IgD-negative memory B cell (primary cell): ENCODE measurements around the gene ALG9. TPM values are rescaled to one million over a fixed set of nuclear protein-coding genes. Genes with fewer than 3 reads are reported as not detected.
"Not testable (repeated sequence)": the region's sequence is repeated elsewhere in the genome, so short reads cannot be mapped to it uniquely, and the experiment has no call there.

Source experiments
- H3K27ac Mint-ChIP-seq, 3 donors: one replicate each; pipeline ENCODE4 v1.8.0; 2020 to 2022; ENCODE audit warnings: mild to moderate bottlenecking in 3 of 3, mixed read lengths in 3 of 3, moderate library complexity in 1 of 3
- H3K27me3 Mint-ChIP-seq: one replicate; pipeline ENCODE4 v1.8.0; 2021; ENCODE audit warnings: mixed read lengths
- H3K36me3 Mint-ChIP-seq: one replicate; pipeline ENCODE4 v1.8.0; 2020; ENCODE audit warnings: mild to moderate bottlenecking, mixed read lengths
- H3K4me1 Mint-ChIP-seq, 3 donors: one replicate each; pipeline ENCODE4 v1.8.0; 2020 to 2022; ENCODE audit warnings: mixed read lengths in 3 of 3, mild to moderate bottlenecking in 1 of 3
- H3K4me3 Mint-ChIP-seq, 4 donors: one replicate each; pipeline ENCODE4 v1.8.0; 2020 to 2022; ENCODE audit warnings: mild to moderate bottlenecking in 4 of 4, mixed read lengths in 4 of 4, moderate library complexity in 3 of 4
- H3K9me3 Mint-ChIP-seq, 3 donors: one replicate each; pipeline ENCODE4 v1.8.0; 2020 to 2021; ENCODE audit warnings: mixed read lengths in 3 of 3, mild to moderate bottlenecking in 1 of 3
- polyA plus RNA-seq: library from polyadenylated mRNA; unstranded; fragments of 300-500 nt; fragmentation: Illumina TruSeq; gene quantifications from one replicate; pipeline ENCODE4 v1.2.3, GENCODE V29; 2021

Gene ALG9
- polyA plus RNA-seq, 1 donor from 2014 or later = 13.6 TPM

DNA sequence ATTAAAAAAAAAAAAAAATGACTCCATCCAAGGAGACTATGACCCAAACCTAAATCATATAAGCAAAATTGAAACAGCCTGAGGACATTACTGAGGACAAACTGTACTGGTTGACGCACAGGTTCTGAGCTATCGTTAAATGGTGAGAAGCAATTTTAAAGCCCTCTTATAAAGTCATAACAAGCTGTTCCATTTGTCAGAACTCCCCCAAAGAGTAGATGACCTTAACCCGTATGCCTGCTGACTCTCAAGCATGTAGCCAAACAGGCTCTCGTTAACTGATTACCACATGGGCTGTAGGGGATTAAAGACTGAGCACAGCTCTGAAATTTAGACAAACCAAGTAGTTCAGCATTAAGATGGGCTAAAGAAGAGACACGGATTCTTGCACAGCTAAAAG lies 38.0 kb upstream of the ALG9 start:
- H3K27ac Mint-ChIP-seq = no peak overlapping the region
- peaks cover 2% of the 10 kb centered on the region for H3K36me3 Mint-ChIP-seq
- H3K27me3 Mint-ChIP-seq = peaks cover 27% of the 10 kb centered on the region
- peaks cover 0 to 4% (median 0%) of the 10 kb centered on the region in 3 donors for H3K4me1 Mint-ChIP-seq
- no peak overlapping the region for H3K4me3 Mint-ChIP-seq
- H3K9me3 Mint-ChIP-seq = peaks cover 0 to 4% (median 0%) of the 10 kb centered on the region in 3 donors

DNA sequence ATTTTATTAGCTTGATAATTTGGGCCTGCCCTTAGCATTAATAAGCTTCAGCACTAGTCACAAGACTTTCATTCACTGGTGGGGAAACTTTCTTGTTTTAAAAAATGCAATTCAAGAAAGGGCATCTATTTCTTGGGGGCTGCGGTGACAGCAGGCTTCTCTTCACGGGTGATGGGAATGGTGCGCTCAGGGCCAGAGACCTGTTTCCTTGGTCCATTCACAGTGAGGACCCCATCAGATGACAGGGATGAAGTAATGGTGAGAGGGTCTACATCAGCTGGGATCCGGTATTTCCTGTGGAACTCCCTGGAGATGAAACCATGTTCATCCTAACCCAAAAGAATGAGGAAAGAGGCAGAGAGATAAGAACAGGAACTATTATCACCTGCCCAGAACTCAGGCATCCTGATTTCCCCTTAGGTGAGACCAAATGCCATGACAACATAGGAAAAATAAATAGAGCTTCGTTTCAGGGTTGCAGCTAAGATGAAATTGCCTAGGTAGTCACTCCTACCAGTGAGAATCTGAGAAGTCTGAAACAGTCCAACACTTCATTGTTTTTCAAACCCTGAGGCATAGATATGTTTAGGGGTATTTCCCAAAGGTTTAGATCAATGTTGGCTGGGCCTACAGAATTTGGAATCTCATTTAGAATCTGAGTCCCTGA lies 37.4 kb upstream of the ALG9 start:
- H3K4me1 Mint-ChIP-seq = peaks cover 0 to 4% (median 0%) of the 10 kb centered on the region in 3 donors
- no peak overlapping the region for H3K4me3 Mint-ChIP-seq
- H3K27ac Mint-ChIP-seq = no peak overlapping the region
- H3K9me3 Mint-ChIP-seq = peaks cover 0 to 4% (median 0%) of the 10 kb centered on the region in 3 donors
- H3K36me3 Mint-ChIP-seq = peaks cover 2% of the 10 kb centered on the region
- peaks cover 22% of the 10 kb centered on the region for H3K27me3 Mint-ChIP-seq

DNA sequence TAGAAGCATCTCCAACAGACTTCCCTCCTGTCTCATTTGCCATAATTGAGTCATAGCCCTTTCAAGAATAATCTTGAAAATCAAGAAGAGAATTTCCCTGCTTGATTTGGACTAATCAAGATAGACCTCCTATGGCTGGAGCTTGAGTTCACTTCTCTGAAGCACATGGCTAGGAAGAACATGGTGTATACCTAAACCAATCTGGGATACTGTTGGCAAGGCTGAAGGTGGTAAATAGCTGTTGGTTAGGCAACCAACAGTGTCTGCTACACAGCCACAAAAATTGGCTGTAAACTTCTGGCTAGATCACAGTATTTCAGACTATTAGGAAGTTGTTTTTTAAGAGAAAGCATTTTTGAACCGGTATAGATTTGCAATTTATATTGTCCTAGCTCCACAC lies 35.3 kb upstream of the ALG9 start:
- peaks cover 13% of the 10 kb centered on the region for H3K27me3 Mint-ChIP-seq
- peaks cover 2% of the 10 kb centered on the region for H3K36me3 Mint-ChIP-seq
- H3K4me1 Mint-ChIP-seq = peaks cover 0 to 4% (median 0%) of the 10 kb centered on the region in 3 donors
- H3K9me3 Mint-ChIP-seq = peaks cover 0 to 4% (median 0%) of the 10 kb centered on the region in 3 donors
- no peak overlapping the region for H3K27ac Mint-ChIP-seq
- no peak overlapping the region for H3K4me3 Mint-ChIP-seq

DNA sequence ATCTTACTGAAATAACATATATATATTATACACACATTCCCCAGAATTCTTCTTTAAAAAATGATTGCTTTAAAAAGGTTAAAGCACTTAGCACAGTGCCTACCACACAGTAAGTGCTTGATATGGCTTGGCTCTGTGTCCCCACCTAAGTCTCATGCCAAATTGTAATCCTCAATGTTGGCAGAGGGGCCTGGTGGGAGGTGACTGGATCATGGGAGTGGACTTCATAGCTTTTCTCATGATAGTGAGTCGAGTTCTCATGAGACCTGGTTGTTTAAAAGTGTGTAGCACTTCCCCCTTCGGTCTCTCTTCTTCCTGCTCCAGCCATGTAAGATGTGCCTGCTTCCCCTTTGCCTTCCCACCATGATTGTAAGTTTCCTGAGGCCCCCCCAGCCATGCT lies 34.0 kb upstream of the ALG9 start:
- H3K36me3 Mint-ChIP-seq = peaks cover 5% of the 10 kb centered on the region

DNA sequence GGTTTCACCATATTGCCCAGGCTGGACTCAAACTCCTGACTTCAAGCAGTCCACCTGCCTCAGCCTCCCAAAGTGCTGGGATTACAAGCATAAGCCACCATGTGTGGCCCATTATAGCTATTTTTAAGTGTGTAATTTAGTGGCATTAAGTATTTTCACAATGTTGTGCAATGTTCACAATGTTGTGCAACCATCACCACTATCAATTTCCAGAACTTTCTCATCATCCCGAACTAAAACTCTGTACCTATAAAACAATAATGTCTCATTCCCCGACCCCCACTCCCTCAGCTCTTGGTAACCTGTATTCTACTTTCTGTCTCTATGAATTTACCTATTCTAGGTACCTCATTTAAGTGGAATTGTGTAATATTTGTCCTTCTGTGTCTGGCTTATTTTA lies 15.5 kb upstream of the ALG9 start:
- peak overlapping the region in 1 of 3 donors; percentile 60 for H3K27ac Mint-ChIP-seq
- H3K36me3 Mint-ChIP-seq = peaks cover 4% of the 10 kb centered on the region
- no peaks in the 10 kb centered on the region for H3K27me3 Mint-ChIP-seq
- H3K4me1 Mint-ChIP-seq = peaks cover 0 to 1% (median 0%) of the 10 kb centered on the region in 3 donors
- H3K4me3 Mint-ChIP-seq = no peak overlapping the region
- H3K9me3 Mint-ChIP-seq = no peaks in the 10 kb centered on the region

More for the DNA sequence above, 34.0 kb upstream of the ALG9 start:
- Mint-ChIP-seq H3K27me3 (peaks cover 4% of the 10 kb centered on the region), H3K4me3 (no peak overlapping the region), H3K9me3 (peaks cover 0 to 4% (median 0%) of the 10 kb centered on the region in 3 donors), H3K27ac (no peak overlapping the region), H3K4me1 (no peaks in the 10 kb centered on the region)

DNA sequence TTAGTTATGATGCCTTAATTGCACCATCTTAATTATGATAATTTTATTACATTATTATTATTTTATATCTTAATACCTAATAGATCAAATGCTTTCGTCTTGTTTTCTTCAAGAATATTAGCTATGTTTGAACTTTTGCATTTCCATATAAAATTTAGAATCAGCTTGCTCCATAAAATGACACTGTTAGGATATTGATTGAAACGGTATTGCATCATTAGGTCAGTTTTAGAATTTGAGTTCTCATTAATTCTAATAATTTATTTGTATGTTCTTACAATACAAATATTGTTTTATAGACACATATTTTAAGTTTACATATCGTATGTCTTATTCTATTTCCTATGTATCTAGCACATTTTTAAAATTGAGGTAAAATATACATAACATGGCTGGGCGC lies 14.7 kb upstream of the ALG9 start:
- Mint-ChIP-seq H3K27me3 (no peaks in the 10 kb centered on the region), H3K36me3 (peaks cover 4% of the 10 kb centered on the region), H3K4me3 (no peak overlapping the region), H3K4me1 (peaks cover 0 to 2% (median 1%) of the 10 kb centered on the region in 3 donors), H3K9me3 (no peaks in the 10 kb centered on the region), H3K27ac (no peak overlapping the region)

DNA sequence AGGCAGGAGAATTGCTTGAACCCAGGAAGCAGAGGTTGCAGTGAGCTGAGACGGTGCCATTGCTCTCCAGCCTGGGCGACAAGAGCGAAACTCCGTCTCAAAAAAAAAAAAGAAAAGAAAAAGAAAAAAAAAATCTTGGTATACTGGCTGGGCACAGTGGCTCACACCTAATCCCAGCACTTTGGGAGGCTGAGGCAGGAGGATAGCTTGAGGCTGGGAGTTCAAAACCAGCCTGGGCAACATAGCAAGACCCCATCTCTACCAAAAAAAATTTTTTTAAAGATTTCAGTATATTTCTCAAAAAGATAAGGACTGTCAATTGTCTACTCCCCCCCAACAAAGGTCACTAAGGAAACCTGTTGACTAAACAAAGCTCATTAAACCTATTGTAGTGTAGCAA lies 13.7 kb upstream of the ALG9 start:
- not testable (repeated sequence) for H3K27ac Mint-ChIP-seq, H3K36me3 Mint-ChIP-seq, H3K4me3 Mint-ChIP-seq, H3K9me3 Mint-ChIP-seq, H3K27me3 Mint-ChIP-seq, H3K4me1 Mint-ChIP-seq

DNA sequence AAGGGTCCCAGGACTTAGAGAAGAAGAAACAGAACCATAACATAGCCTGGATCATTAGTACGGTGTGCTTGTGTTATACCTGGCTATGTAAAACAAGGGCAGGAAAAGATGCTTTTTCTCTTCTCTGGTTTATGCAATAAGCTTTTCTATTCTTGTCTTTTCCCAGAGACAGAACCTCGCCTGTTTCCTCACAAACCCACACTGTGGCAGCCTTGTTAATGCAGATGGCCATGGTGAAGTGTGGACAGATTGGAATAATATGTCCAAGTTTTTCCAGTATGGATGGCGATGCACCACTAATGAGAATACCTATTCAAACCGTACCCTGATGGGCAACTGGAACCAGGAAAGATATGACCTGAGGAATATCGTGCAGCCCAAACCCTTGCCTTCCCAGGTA lies 10.8 kb upstream of the ALG9 start:
- H3K9me3 Mint-ChIP-seq = no peaks in the 10 kb centered on the region
- no peak overlapping the region for H3K4me3 Mint-ChIP-seq
- H3K4me1 Mint-ChIP-seq = peaks cover 7 to 17% (median 13%) of the 10 kb centered on the region in 3 donors
- no peaks in the 10 kb centered on the region for H3K27me3 Mint-ChIP-seq
- peak overlapping the region in 1 of 3 donors; percentile 96 for H3K27ac Mint-ChIP-seq
- H3K36me3 Mint-ChIP-seq = no peaks in the 10 kb centered on the region

DNA sequence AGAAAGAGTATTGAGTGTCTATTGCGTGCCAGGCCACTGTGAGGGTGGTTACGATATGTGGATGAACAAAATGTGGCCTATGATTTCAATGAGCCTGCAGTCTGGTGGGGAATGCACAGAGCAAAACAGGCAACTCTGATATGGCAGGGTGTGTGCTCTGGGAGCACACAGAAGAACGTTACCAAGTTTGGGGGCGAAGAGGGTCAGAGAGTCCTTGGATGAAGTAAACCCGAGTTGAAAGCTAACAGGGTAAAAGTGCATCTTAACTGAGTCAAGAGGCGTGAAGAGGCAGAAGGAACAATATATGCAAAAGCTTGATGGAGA lies 8.2 kb upstream of the ALG9 start:
- Mint-ChIP-seq H3K4me3 (peak overlapping the region; percentile 93 to 99 (median 98)), H3K4me1 (peaks cover 7 to 17% (median 17%) of the 10 kb centered on the region in 3 donors), H3K27me3 (no peaks in the 10 kb centered on the region), H3K27ac (peak overlapping the region; percentile 95 to 100 (median 96)), H3K36me3 (peaks cover 4% of the 10 kb centered on the region), H3K9me3 (no peaks in the 10 kb centered on the region)

DNA sequence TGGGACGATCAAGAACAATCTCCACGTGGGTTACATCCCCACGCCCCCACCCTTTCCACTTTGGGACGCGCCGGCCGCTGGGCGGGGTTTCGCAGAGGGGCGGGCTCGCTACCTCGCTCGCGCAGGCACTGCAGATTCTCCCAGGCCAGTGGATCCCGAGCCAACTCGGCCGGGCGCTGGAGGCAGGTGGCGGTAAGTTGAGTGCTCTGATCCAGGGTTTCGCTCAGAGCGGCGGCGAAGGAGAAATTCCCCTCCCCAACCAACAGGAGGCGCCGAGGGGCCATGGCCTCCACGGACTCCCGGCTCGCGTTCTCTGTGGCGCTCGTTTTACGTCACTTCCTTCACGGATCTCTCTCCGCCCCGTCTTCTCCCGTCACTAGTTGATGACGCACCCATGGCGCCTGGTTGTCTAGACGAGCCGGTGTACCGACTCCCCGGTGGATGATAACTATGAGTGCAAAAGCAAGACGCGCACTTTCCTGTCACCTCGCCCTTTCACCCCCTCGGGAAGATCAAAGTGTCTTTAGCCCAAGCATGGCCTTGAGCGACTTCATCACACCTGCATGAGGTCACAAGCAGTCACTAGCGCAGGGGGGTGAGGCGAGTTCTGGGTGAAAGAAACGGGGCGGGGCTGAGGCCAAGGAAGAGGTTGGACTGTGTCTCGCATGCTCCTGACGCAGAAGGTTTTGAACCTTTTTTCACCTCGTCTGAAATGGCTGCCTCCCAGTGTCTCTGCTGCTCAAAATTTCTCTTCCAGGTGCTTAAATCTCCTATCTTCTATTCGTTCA lies 7.7 kb upstream of the ALG9 start, which contains the start of the genes CFAP68 and FDXACB1:
CFAP68 (plus strand) TSS at position 693 of the 788 bp plus-strand sequence; CDS start at position 713, 20 bp downstream.
FDXACB1 (minus strand) TSS at position 317 of the 788 bp plus-strand sequence; CDS start at position 284, 33 bp downstream.
- H3K27ac Mint-ChIP-seq = peak within 1 kb of the TSS; percentile 95 to 100 (median 96)
- peaks cover 7 to 17% (median 17%) of the 10 kb centered on the region in 3 donors for H3K4me1 Mint-ChIP-seq
- peaks cover 4% of the 10 kb centered on the region for H3K36me3 Mint-ChIP-seq
- H3K4me3 Mint-ChIP-seq = peak within 1 kb of the TSS; percentile 93 to 99 (median 98)
- no peaks in the 10 kb centered on the region for H3K9me3 Mint-ChIP-seq
- H3K27me3 Mint-ChIP-seq = no peaks in the 10 kb centered on the region

DNA sequence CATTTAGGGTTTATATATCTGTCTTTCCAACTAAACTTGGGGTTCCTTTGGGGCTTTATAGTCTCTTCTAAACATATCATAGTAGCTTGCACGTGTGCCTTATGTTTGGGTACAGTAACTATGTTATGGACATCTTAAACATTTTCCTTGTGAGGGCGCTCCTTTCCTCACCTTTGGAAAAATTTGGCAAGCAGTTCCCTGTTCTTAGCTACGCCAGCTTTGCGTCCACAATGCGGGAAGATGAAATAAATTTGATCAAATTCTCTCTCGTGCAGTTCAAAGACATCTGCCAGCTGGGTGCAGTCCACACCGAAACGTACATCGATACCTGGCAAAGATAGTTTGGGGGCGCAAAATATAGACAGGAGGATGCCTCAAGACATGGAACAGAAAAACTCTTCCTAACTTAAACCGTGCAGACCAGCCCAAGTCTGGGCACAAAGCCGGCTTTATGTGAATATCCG lies 7.0 kb upstream of the ALG9 start:
- Mint-ChIP-seq H3K9me3 (no peaks in the 10 kb centered on the region), H3K4me3 (peak overlapping the region; percentile 93 to 99 (median 98)), H3K27ac (peak overlapping the region; percentile 95 to 100 (median 96)), H3K4me1 (peaks cover 7 to 17% (median 17%) of the 10 kb centered on the region in 3 donors), H3K36me3 (peaks cover 4% of the 10 kb centered on the region), H3K27me3 (no peaks in the 10 kb centered on the region)

DNA sequence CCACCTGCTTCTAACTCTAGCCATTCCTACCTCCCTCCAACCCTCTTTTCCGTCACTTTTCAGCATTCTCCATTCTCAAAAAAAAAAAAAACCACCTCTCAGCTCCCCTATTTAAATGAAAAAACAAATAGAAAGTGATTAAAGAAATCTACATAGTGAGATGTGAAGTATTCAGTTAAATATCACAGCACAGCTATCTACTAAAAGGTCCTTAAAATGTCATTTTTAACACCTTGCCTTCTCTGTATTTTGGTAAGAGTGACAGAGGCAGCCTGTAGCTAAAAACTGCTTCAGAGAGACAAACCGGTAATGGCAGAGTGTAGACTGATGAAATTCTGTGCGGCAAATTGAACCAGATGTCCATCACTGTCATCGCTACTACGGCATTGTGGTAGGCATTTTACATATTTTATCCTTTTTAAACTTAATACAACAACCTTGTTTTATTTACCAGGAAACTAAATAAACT lies 346 bp upstream of the ALG9 start:
- peak overlapping the region; percentile 89 to 97 (median 94) for H3K4me3 Mint-ChIP-seq
- H3K36me3 Mint-ChIP-seq = peaks cover 8% of the 10 kb centered on the region
- H3K9me3 Mint-ChIP-seq = no peaks in the 10 kb centered on the region
- peaks cover 11 to 14% (median 13%) of the 10 kb centered on the region in 3 donors for H3K4me1 Mint-ChIP-seq
- H3K27ac Mint-ChIP-seq = peak overlapping the region; percentile 79 to 94 (median 89)
- no peaks in the 10 kb centered on the region for H3K27me3 Mint-ChIP-seq

DNA sequence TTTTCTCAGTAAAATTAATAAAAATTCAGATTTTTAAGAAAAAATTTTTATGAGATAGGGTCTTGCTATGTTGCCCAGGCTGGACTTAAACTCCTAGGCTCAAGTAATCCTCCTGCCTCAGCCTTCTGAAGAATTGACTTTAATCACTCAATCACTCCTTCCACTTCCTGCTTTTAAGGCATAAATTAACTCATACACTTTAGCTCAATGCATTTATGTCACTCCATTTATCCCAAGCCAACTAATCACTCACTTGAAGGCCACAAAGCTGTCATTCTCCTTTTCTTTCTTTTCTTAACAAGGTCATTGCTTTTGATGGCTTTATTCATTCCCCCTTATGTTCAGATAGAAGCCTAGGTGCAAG lies 877 bp downstream of the ALG9 start:
- H3K27me3 Mint-ChIP-seq = no peaks in the 10 kb centered on the region
- H3K27ac Mint-ChIP-seq = peak overlapping the region; percentile 79 to 94 (median 89)
- peak overlapping the region; percentile 89 to 97 (median 94) for H3K4me3 Mint-ChIP-seq
- H3K36me3 Mint-ChIP-seq = peaks cover 8% of the 10 kb centered on the region
- peaks cover 11 to 17% (median 14%) of the 10 kb centered on the region in 3 donors for H3K4me1 Mint-ChIP-seq
- H3K9me3 Mint-ChIP-seq = no peaks in the 10 kb centered on the region

DNA sequence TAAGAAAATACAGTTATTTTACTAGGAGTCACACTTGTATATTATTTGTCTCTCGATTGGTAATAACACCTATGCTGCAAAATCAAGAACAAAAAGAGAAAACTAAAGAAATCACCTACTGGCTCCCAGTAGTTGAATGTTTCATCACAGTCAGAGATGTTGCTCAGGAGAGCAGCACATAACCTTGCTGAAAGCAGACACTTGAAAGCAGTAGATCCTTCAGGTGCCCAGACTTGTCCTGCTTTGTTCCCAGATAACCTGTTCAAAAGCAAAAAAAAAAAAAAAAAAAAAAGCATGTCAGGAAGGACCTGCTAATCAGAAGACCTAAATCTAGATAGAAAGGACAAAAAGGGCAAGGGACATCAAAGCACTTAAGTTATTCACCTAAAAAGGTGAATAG lies 1.3 kb downstream of the ALG9 start:
- H3K9me3 Mint-ChIP-seq = no peaks in the 10 kb centered on the region
- H3K4me1 Mint-ChIP-seq = peaks cover 11 to 17% (median 14%) of the 10 kb centered on the region in 3 donors
- H3K27ac Mint-ChIP-seq = peak overlapping the region in 1 of 3 donors; percentile 89
- peak overlapping the region in 2 of 4 donors; percentile 51 to 89 for H3K4me3 Mint-ChIP-seq
- peaks cover 8% of the 10 kb centered on the region for H3K36me3 Mint-ChIP-seq
- H3K27me3 Mint-ChIP-seq = no peaks in the 10 kb centered on the region

DNA sequence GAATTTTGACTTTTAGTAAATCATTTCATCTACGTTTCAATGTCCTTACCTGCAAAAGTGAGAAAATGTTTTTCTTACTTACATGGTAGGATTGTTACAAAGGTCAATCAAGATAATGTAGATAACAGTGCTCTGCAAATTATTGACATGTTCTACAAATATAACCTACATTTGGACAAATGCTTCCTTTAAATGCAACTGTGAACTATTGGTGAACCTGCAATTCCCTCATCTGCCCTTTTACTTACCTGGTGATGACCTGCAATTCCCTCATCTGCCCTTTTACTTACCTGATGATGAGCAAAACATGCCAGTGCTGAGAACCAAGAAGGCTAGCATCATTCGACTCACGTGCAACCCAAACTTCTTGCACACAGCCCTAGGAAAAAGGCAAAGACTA lies 11.1 kb downstream of the ALG9 start:
- Mint-ChIP-seq H3K27me3 (no peaks in the 10 kb centered on the region), H3K4me1 (peaks cover 0 to 2% (median 0%) of the 10 kb centered on the region in 3 donors), H3K9me3 (no peaks in the 10 kb centered on the region), H3K27ac (no peak overlapping the region), H3K36me3 (peaks cover 6% of the 10 kb centered on the region), H3K4me3 (no peak overlapping the region)
